Transverse colon (tissue), 4 donors: ENCODE results near the gene GPR37L1.

Source experiments
- POLR2A ChIP-seq: fragments of 450-650 bp; IDR thresholded peaks from one replicate; pipeline ENCODE4 v1.6.1; 2016; ENCODE audit warnings: antibody characterized with exemption, mild to moderate bottlenecking, moderate library complexity
- POLR2AphosphoS5 ChIP-seq, 3 donors: sonication (generic); formaldehyde crosslinking; IDR thresholded peaks; one replicate each; pipeline ENCODE4 v1.6.1; 2016; ENCODE audit warnings: antibody characterized with exemption in 3 of 3
- TF ChIP-seq, protein P1 (sequence below), 5 experiments: fragments of 200-600 bp in 3 of 5; fragments of 450-650 bp in 2 of 5; sonication (generic) in 3 of 5; IDR thresholded peaks; 1 replicate in 2 of 5; 2 replicates in 3 of 5; pipeline ENCODE4 v1.5.1; 2016 to 2017; ENCODE audit warnings: antibody characterized with exemption in 5 of 5, inconsistent platforms in 3 of 5, mild to moderate bottlenecking in 2 of 5, moderate library complexity in 1 of 5

DNA sequence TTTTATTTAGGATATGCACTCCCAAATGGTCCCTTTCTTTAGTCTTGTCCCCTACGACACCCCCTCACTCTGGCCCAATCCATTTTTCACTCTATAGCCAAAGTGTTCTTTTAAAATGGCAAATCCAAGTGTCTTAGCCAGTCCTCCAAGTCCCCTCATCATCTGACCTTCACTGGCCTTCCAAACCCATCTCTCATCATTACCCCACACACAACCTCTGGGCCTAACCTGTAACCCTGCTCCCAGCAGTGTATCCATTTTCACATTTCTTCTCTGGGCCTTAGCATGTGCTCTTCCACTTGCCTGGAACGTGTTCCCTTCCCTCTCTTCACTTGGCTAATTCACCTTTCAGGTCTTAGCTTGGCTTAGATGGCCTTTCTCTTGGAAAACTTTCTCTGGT, 28.3 kb downstream of the GPR37L1 start:
- TF ChIP-seq POLR2A (no peak), POLR2AphosphoS5 (IDR thresholded peaks at IDR 0.05) (no peak)
- TF ChIP-seq, protein P1, sequence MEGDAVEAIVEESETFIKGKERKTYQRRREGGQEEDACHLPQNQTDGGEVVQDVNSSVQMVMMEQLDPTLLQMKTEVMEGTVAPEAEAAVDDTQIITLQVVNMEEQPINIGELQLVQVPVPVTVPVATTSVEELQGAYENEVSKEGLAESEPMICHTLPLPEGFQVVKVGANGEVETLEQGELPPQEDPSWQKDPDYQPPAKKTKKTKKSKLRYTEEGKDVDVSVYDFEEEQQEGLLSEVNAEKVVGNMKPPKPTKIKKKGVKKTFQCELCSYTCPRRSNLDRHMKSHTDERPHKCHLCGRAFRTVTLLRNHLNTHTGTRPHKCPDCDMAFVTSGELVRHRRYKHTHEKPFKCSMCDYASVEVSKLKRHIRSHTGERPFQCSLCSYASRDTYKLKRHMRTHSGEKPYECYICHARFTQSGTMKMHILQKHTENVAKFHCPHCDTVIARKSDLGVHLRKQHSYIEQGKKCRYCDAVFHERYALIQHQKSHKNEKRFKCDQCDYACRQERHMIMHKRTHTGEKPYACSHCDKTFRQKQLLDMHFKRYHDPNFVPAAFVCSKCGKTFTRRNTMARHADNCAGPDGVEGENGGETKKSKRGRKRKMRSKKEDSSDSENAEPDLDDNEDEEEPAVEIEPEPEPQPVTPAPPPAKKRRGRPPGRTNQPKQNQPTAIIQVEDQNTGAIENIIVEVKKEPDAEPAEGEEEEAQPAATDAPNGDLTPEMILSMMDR (IDR thresholded peaks at IDR 0.05) = no peak
